ENCODE data around the gene NFIA.

DNA sequence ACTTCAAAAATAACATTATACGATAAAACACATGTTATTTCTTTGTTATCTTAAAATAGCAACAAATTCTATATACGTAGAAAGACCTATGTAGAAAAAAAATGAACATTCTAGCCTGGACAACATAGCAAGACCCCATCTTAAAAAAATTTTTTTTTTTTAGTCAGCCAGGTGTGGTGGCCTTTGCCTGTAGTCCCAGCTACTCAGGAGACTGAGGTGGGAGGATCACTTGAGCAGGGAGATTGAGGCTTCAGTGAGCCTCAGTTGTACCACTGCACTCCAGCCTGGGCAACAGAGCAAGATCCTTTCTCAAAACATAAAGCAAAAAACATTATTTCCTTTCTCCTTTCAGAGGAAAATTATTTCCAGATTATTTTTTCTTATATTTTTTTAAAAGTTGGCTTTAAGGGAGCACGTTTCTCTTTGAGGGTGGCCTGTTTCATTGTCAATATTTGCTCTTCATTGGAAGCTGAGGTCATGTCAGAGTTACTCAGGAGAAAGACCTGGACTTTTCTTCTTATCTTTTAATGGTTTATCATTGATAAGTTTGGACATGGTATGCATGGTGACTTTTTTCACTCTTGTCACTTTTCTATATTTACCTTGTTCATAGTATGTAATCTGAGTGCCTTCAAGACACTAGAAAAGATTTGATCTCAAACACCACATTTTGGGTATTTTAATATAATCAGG is 32.0 kb downstream of the NFIA start:
- TF ChIP-seq, protein P1, sequence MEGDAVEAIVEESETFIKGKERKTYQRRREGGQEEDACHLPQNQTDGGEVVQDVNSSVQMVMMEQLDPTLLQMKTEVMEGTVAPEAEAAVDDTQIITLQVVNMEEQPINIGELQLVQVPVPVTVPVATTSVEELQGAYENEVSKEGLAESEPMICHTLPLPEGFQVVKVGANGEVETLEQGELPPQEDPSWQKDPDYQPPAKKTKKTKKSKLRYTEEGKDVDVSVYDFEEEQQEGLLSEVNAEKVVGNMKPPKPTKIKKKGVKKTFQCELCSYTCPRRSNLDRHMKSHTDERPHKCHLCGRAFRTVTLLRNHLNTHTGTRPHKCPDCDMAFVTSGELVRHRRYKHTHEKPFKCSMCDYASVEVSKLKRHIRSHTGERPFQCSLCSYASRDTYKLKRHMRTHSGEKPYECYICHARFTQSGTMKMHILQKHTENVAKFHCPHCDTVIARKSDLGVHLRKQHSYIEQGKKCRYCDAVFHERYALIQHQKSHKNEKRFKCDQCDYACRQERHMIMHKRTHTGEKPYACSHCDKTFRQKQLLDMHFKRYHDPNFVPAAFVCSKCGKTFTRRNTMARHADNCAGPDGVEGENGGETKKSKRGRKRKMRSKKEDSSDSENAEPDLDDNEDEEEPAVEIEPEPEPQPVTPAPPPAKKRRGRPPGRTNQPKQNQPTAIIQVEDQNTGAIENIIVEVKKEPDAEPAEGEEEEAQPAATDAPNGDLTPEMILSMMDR (conservative IDR thresholded peaks at IDR 0.05 in 1 of 2, IDR thresholded peaks at IDR 0.05 in 1 of 2; ENCODE audit: extremely low read depth in 1 of 2, insufficient read depth in 1 of 2, low read depth in 1 of 2, low read length in 2 of 2): no peak
- no peak for TF ChIP-seq EZH2 (IDR thresholded peaks at IDR 0.05; ENCODE audit: borderline replicate concordance, low read length)
